OCI-M2 (cell line): ENCODE results near the gene CXCL14.

Source experiments
- DNase-seq: peaks from one replicate; lab custom pipeline; 2025; ENCODE audit not compliant: unreplicated experiment; lab: John Stamatoyannopoulos, UW

Gene CXCL14, protein sequence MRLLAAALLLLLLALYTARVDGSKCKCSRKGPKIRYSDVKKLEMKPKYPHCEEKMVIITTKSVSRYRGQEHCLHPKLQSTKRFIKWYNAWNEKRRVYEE

GRCh38 chr5:135578685-135579341 is at the start of gene CXCL14:
Gene CXCL14 (minus strand): TSS chr5:135578991. CDS start chr5:135578778, 213 bp downstream.
- DNase-seq = no peak

DNA sequence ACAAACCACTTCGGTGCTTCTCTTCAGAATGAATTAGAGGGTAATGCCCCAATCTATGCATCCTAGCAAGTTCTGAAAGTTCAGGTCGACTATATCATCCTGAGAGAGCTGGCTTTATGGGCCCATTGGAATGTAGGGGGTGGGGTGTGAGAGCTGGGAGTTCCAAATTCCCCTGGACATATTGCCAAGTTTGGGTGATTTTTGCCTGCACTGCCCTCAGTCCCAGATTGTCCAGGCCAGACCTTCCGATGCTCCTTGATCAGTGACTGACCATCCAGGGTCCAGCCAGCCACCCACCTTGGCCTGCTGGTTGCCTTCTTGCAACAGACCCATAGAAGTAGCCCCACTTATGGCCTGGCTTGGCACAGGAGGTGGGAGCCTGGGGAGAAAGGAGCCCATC is 47.8 kb upstream of the CXCL14 start:
- DNase-seq = no peak

DNA sequence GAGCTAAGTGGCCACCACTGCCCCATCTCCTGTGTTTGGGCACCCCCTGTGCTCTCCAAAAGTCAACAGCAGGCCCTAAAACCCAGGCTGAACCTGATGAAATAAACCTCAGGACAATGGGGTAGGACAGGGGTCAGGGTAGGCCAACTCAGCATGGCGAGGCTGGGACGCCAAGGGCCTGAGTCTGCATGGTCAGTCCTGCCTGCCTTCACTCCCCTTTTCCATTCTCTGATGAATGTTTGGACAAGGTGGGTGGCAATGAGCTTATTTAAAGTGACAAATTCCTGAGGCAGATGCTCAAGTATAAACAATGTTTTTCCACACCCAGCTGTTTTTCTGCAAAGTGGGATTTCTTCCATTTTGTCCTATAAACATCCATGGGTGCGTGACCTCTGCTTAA is 47.2 kb upstream of the CXCL14 start:
- no peak for DNase-seq

- DNase-seq = no peak
These were observed 46.7 kb upstream of the CXCL14 start for GRCh38 chr5:135625486-135625885.

DNA sequence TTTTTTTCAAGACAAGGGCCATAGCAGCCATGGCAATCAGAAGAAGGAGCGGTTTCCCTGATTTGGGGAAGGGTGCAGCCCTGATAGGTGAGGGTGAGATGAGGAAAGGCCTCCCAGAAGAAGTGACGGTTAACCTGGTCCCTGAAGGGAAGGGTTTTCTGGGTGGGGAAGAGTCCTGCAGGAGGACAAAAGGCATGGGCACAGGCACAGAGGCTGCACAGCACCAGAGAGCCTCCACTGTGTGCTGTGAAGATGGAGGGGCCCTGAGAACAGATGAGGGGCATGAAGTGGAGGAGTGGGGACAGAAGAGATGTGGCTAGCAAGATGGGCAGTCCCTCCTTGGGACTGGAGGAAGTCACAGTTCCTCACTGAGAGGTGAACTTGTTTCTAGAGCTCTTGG is 46.3 kb upstream of the CXCL14 start:
- no peak for DNase-seq

DNA sequence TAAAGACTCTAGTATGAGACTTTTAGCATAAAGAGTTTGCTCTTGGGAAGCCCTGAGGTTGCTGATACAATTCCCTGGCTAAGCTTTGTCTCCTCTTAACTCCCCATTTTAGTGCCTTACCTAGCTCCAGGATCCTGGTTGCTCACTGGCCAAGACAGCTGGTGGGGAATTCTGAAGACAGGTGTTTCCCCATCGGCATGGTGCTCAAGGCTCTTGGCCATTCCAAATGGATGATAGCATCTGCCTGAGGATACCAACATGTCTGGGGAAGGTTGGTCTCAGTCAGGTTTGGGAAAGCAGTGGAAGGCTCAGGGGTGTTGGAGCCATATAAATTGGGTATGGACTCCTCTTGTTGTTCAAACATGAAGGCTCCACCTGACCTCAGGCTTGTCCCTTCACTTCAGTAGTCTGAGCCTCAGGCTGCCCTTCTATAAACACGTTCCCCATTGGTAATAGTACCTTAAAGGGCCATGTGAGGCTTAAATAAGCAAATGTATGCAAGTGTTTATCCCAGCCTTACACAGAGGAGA is 44.5 kb upstream of the CXCL14 start:
- DNase-seq = no peak

DNA sequence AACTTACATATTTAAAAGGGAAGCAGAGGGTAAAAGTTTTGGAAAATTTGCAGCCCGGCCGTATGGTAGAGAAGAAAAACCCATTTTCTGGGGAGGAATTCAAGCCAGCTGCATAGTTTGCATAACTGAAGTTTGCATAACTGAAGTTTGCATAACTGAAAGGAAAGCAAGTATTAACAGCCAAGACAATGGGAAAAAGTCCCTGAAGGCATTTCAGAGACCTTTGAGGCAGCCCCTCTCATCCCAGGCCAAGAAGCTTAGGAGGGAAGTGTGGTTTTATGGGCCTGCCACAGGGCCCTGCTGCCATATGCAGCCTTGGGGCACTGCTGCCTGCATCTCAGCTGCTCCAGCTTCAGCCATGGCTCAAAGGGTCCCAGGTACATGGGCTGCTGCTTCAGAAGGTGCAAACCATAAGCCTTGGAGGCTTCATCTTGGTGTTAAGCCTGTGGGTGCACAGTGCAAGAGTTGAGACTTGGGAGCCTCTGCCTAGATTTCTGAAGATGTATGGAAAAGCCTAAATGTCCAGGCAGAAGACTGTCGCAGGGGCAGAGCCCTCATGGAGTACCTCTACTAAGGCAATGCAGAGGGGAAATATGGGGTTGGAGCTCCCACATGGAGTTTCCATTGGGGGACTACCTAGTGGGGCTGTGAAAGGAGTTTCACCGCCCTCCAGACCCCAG is 36.9 kb upstream of the CXCL14 start:
- no peak for DNase-seq

DNA sequence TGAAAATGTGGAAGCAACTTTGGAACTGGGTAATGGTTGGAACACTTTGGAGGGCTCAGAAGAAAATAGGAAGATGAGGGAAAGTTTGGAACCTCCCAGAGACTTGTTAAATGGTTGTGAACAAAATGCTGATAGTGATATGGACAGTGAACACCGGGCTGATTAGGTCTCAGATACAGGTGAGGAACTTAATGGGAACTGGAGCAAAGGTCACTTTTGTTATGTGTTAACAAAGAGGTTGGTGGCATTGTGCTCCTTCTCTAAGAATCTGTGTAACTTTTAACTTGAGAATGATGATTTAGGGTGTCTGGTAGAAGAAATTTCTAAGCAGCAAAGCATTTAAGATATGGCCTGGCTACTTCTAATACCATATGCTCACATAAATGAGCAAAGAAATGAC is 36.4 kb upstream of the CXCL14 start:
- no peak for DNase-seq

DNA sequence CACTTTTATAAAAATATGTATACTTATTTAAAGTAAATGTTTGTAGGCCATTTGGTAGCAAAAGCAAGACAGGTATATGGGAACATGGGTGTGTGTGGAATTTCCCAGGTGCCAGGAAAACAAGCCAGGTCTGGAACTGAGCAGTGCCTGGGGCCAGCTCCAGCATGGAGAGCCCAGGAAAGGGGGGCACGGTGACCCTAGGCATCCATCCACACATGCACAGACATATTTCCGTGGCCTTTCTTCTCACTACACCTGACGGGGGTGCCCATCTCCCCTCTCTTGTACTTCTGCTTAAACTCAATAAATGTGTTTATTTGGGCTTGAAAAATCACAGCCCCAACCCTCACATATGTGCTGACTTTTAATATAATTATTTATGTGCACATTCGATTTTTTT is 31.2 kb upstream of the CXCL14 start:
- no peak for DNase-seq

- DNase-seq = no peak
These were observed 30.1 kb upstream of the CXCL14 start for GRCh38 chr5:135608761-135609443.

- DNase-seq = no peak
These were observed 29.6 kb upstream of the CXCL14 start for GRCh38 chr5:135608361-135608760.

DNA sequence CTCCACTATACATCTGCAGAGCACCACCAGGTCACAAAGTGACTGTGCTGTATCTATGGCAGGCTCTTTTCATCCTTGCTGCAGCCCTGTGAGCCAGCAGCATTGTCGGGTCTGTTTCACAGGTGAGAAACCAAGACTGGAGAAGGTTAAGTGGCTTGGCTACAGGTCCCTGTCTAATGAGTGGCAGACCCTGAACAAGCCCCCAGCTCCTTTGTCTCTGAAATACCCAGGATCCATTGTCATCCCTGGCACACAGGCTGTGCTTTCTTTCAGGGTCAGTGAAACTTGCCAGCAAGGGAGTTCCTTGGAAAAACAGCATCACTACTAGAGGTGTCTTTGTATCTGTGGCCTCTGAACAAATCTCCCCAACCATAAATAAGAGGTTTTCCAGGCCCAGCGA is 27.6 kb upstream of the CXCL14 start:
- no peak for DNase-seq

DNA sequence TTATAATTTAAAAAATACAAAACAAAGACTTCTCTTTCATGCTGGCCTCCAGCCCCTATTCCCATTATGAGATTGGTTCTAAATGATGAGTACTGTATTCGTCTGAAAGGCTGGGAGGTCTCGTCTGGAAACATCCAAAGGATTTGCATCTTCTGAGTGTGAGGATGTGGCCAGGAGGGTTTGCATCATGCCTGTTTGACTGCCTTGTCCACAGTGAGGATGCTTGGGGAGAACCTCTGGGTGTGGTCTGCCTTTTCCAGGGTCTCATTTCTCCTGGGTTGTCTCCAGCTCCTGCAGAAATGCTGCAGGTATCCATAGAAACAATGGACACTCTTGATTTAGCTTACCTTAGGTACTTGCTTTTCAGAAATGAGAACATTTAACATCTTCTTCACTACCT is 26.4 kb upstream of the CXCL14 start:
- no peak for DNase-seq

- DNase-seq = no peak
These were observed 25.3 kb upstream of the CXCL14 start for GRCh38 chr5:135604056-135604455.

DNA sequence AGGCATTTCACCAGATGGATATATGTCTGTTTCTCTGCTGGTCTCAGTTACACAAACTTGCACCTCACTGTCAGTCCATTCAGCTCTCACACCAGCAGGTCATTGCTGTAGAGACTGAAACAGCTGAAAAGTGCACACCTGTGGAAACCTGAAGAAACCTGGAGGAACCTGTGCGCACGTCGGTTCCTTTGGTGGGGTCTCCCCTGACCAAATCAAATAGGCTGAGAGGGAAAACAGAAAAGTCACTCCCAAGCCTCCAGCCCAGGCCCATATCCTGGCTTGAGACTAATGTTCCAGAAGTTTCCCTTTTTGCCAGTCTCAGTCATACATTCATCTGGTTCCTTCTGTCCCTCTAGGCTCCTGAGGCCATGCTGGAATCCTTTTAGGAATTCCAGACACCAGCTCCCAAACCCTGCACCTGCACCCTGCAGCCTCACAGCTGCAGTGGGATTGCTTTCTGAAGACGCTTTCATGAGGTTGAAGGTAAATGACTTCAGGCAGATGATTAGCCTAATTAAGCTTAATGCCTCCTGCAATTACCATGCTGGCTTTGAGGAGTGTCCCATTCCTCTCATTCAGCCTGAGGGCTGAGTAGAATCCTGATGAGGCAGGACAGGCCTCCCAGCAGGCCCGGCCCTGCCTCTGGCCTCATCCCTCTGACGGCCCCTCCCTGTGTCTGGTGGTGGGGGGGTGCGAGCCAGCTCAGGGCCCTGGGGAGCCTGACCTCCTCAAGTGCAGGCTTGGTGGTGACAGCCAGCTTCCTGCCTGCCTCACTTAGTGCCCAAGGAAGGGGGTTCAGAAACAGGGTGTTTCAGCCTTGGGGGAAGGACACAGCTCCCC is 24.3 kb upstream of the CXCL14 start:
- DNase-seq = no peak

GRCh38 chr5:135601466-135601865 is 22.7 kb upstream of the CXCL14 start:
- DNase-seq = no peak

DNA sequence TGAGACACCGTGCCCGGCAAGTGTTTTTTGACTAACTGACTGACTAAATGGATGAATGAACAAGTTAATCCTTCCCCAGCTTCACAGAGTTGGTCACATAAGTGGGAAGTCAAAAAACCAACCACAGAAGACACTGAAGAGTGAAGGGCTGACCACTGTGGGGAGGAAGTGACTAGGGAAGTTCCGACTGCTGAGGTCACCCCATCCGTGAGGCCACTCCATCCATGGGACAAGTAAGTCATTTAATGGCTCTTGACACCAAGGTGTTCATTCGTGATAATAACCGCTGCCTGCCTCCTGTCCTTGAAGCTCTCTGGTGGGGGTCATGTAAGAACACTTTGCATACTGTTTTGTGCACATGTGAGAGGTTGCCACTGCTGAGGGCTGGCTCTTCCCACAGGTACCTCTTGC is 22.2 kb upstream of the CXCL14 start:
- no peak for DNase-seq

GRCh38 chr5:135600152-135600570 is 21.4 kb upstream of the CXCL14 start:
- DNase-seq = no peak

DNA sequence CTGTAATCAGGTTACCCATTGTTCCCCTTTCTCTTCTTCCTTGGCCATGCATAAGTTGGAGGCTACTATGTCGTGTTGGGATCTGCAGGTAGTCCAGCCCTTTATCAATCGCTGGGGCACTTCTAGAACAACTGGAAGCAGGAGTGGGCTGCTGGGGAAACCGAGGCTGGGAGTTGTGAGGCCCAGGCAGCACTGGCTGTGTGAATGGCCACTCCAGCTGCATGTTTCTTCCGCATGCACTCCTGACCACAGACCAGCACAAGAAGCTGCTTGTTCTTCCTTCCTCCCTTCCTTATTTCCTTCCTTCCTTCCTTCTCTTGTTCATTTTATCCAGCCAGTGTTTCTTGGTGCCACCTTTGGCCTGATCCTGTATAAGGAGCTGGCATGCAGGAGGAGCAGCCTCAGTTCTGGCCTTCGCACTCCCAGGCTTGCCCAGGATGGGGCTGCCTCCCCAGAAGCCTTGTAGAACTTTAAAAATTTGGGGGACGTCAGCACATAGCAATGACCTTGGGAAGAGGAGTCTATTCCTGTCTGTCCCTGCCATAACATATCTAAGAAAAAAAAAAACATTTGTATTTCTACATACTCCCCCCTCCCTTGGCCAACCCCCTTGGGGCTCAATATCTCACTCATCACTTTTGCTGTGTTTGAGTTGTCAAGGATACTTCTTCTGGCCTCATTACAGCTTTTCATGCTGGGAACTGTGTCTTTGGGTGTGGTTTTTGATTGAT is 20.8 kb upstream of the CXCL14 start:
- no peak for DNase-seq

- DNase-seq = no peak
These were observed 20.1 kb upstream of the CXCL14 start for GRCh38 chr5:135598691-135599395.
